Uterus (tissue), 4 donors: ENCODE results near the gene CUL5. TPM values are rescaled to one million over a fixed set of nuclear protein-coding genes. Genes with fewer than 3 reads are reported as not detected.

Experiments used
- DNase-seq, 2 donors: peaks; one replicate each; pipeline ENCODE4 v3.0.0-alpha.2; 2019 to 2020
- H3K27ac ChIP-seq, 2 donors: fragments of 200-600 bp; sonication (generic); 1 replicate in 1 of 2; 2 replicates in 1 of 2; pipeline ENCODE4 v1.5.1; 2016 to 2018
- H3K27me3 ChIP-seq, 2 donors: fragments of 200-600 bp; sonication (generic); one replicate each; pipeline ENCODE4 v1.5.1; 2018 to 2019; ENCODE audit warnings: control low read depth in 1 of 2
- H3K36me3 ChIP-seq, 2 donors: fragments of 200-600 bp; sonication (generic); one replicate each; pipeline ENCODE4 v1.5.1; 2019; ENCODE audit warnings: control low read depth in 1 of 2
- H3K4me1 ChIP-seq, 2 donors: fragments of 200-600 bp; sonication (generic); one replicate each; pipeline ENCODE4 v1.5.1; 2018 to 2019; ENCODE audit warnings: control low read depth in 1 of 2
- H3K4me3 ChIP-seq, 2 donors: fragments of 200-600 bp; sonication (generic); 1 replicate in 1 of 2; 2 replicates in 1 of 2; pipeline ENCODE4 v1.5.1; 2018 to 2019; ENCODE audit warnings: mild to moderate bottlenecking in 1 of 2
- H3K9me3 ChIP-seq, 2 donors: fragments of 200-600 bp; sonication (generic); one replicate each; pipeline ENCODE4 v1.5.1; 2019; ENCODE audit warnings: control low read depth in 1 of 2
- CTCF ChIP-seq, 4 experiments: fragments of 200-600 bp in 2 of 4; fragments of 450-650 bp in 2 of 4; sonication (generic) in 2 of 4; IDR thresholded peaks; one replicate each; pipeline ENCODE4 v1.5.1; 2016 to 2019; ENCODE audit warnings: antibody characterized with exemption in 4 of 4, mild to moderate bottlenecking in 2 of 4, moderate library complexity in 1 of 4
- POLR2A ChIP-seq, 2 donors: fragments of 450-650 bp; IDR thresholded peaks; one replicate each; pipeline ENCODE4 v1.6.1; 2016; ENCODE audit warnings: antibody characterized with exemption in 2 of 2, mild to moderate bottlenecking in 1 of 2, moderate library complexity in 1 of 2
- intact Hi-C: fragments of 100-400 bp; cut with DNase I; formaldehyde crosslinking; loops from one replicate; pipeline ENCODE4 v1.15.1; 2023; ENCODE audit warnings: low total_unique reads
- total RNA-seq, 4 donors: library from RNA; depleted of rRNA in 3 of 4; stranded (reverse); fragments of >200 nt in 3 of 4; gene quantifications; one replicate each; pipeline versions ENCODE4 v1.1.0 to v1.2.4, GENCODE V29; 2014 to 2023
- donor health status: DM: yes; HTN: yes; CAD: no.

The CUL5 gene
- total RNA-seq, 4 donors from 2014 or later, result 29.5 to 79.8 (median 40.9) TPM

- Histone ChIP-seq H3K27ac (no peak overlapping the region), H3K36me3 (no peaks in the 10 kb centered on the region), H3K4me3 (no peak overlapping the region), H3K27me3 (no peaks in the 10 kb centered on the region), H3K4me1 (no peaks in the 10 kb centered on the region), H3K9me3 (no peaks in the 10 kb centered on the region)
- TF ChIP-seq POLR2A (IDR thresholded peaks at IDR 0.05) (no peak), CTCF (IDR thresholded peaks at IDR 0.05) (no peak)
- intact Hi-C loops, result no loop called here
- no peak for DNase-seq
Measured at GRCh38 chr11:108092134-108092533, 83.4 kb downstream of the CUL5 start.

GRCh38 chr11:108093128-108093904 lies 84.6 kb downstream of the CUL5 start:
- Histone ChIP-seq H3K9me3 (no peaks in the 10 kb centered on the region), H3K27me3 (no peaks in the 10 kb centered on the region), H3K27ac (no peak overlapping the region), H3K36me3 (no peaks in the 10 kb centered on the region), H3K4me1 (no peaks in the 10 kb centered on the region), H3K4me3 (no peak overlapping the region)
- no peak for DNase-seq
- intact Hi-C loops, result no loop called here
- TF ChIP-seq CTCF (IDR thresholded peaks at IDR 0.05) (no peak), POLR2A (IDR thresholded peaks at IDR 0.05) (no peak)

GRCh38 chr11:108097179-108097578 lies 88.5 kb downstream of the CUL5 start:
- H3K4me1 ChIP-seq, result no peaks in the 10 kb centered on the region
- no peak overlapping the region for H3K4me3 ChIP-seq
- intact Hi-C loops, result no loop called here
- H3K9me3 ChIP-seq, result no peaks in the 10 kb centered on the region
- no peak for DNase-seq
- no peak for TF ChIP-seq POLR2A (IDR thresholded peaks at IDR 0.05)
- TF ChIP-seq CTCF (IDR thresholded peaks at IDR 0.05), result no peak
- H3K27me3 ChIP-seq, result no peaks in the 10 kb centered on the region
- no peak overlapping the region for H3K27ac ChIP-seq
- no peaks in the 10 kb centered on the region for H3K36me3 ChIP-seq

GRCh38 chr11:108101090-108101775 lies 92.5 kb downstream of the CUL5 start:
- no peaks in the 10 kb centered on the region for H3K4me1 ChIP-seq
- H3K36me3 ChIP-seq, result no peaks in the 10 kb centered on the region
- H3K4me3 ChIP-seq, result no peak overlapping the region
- no peaks in the 10 kb centered on the region for H3K9me3 ChIP-seq
- TF ChIP-seq POLR2A (IDR thresholded peaks at IDR 0.05) (no peak), CTCF (IDR thresholded peaks at IDR 0.05) (no peak)
- intact Hi-C loops, result no loop called here
- no peak overlapping the region for H3K27ac ChIP-seq
- H3K27me3 ChIP-seq, result no peaks in the 10 kb centered on the region
- DNase-seq, result no peak

- no peaks in the 10 kb centered on the region for H3K27me3 ChIP-seq
- no peak overlapping the region for H3K27ac ChIP-seq
- intact Hi-C loops, result no loop called here
- H3K4me3 ChIP-seq, result no peak overlapping the region
- H3K4me1 ChIP-seq, result peaks cover 0 to 6% of the 10 kb centered on the region in 2 donors
- H3K36me3 ChIP-seq, result no peaks in the 10 kb centered on the region
- H3K9me3 ChIP-seq, result no peaks in the 10 kb centered on the region
- TF ChIP-seq CTCF (IDR thresholded peaks at IDR 0.05) (no peak), POLR2A (IDR thresholded peaks at IDR 0.05) (no peak)
- DNase-seq, result no peak
Measured at GRCh38 chr11:108111126-108111525, 102.4 kb downstream of the CUL5 start.
